OCI-LY3 (cell line): ENCODE results near the gene SYNE1.

Experiments
- EZH2phosphoT487 ChIP-seq: fragments of 200-600 bp; shearing (Covaris generic); IDR thresholded peaks from 2 replicates; pipeline ENCODE4 v1.6.1; 2018; ENCODE audit warnings: antibody characterized with exemption, mixed run types, low read depth
- TF ChIP-seq, protein P1 (sequence below): fragments of 200-600, 300-600 bp; sonication (generic); IDR thresholded peaks from 2 replicates; pipeline ENCODE4 v1.5.1; 2014; ENCODE audit warnings: antibody characterized with exemption, low read length, low read depth

DNA sequence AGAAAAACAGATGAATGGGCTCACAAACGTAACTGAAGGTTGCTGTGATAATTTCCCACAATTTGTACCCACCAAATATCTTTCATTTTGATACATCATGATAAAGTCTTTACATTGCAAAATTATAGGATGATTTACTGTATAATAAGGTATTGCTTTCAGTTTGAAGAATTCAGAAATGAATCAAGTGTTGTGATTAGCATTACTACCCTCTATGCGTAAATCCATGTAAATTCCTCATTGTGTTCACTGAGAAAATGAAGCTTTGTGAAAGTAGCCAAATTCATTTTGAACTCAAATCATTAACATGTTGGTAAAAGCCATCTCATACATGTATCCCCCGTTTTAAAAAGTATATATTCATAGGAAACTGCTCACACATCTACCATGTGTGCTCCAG lies 450.3 kb downstream of the SYNE1 start:
- TF ChIP-seq, protein P1, sequence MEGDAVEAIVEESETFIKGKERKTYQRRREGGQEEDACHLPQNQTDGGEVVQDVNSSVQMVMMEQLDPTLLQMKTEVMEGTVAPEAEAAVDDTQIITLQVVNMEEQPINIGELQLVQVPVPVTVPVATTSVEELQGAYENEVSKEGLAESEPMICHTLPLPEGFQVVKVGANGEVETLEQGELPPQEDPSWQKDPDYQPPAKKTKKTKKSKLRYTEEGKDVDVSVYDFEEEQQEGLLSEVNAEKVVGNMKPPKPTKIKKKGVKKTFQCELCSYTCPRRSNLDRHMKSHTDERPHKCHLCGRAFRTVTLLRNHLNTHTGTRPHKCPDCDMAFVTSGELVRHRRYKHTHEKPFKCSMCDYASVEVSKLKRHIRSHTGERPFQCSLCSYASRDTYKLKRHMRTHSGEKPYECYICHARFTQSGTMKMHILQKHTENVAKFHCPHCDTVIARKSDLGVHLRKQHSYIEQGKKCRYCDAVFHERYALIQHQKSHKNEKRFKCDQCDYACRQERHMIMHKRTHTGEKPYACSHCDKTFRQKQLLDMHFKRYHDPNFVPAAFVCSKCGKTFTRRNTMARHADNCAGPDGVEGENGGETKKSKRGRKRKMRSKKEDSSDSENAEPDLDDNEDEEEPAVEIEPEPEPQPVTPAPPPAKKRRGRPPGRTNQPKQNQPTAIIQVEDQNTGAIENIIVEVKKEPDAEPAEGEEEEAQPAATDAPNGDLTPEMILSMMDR: no peak
- TF ChIP-seq EZH2phosphoT487: no peak
